ENCODE data around the gene NPLOC4.

NPLOC4 gene

GRCh38 chr17:81582749-81583148 lies 54.2 kb downstream of the NPLOC4 start:
- DNase-seq, result no peak

DNA sequence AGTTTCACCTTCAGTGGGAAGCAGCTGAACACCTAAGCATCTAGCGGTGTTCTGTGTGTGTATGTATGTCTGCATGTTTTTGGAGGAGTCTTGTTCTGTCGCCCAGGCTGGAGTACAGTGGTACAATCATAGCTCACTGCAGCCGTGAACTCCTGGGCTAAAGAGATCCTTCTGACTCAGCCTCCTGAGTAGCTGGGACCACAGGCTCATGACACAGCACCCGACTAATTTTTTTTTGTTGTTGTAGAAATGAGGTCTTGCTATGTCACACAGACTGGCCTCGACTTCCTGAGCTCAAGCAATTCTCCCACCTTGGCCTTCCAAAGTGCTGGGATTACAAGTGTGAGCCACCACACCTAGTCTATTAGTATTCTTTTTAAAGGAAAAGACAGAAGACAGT lies 54.6 kb downstream of the NPLOC4 start:
- no peak for DNase-seq

GRCh38 chr17:81581758-81582157 lies 55.2 kb downstream of the NPLOC4 start:
- no peak for DNase-seq

DNA sequence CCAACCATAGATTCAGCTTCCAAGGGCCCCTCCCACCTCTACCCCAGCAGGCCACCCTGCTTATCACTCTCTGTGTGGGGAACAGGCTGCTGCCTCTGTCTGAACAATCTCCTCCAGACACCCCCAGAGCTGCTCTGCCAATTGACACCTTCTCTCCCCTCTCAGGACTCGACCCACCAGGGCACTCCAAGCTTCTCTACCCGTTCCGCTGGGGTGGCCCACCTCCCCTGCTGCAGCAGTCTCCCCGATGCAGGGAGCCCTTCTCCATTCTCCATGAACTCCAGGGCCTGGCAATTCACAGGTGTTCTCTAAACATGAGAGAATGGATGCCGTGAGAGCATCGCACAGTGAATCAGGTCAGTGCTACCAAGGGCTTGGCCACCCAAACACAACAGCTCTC lies 56.4 kb downstream of the NPLOC4 start:
- DNase-seq, result no peak

- DNase-seq, result no peak
Observed at GRCh38 chr17:81579821-81580321, 57.0 kb downstream of the NPLOC4 start.

GRCh38 chr17:81579298-81579697 lies 57.6 kb downstream of the NPLOC4 start:
- DNase-seq, result no peak

DNA sequence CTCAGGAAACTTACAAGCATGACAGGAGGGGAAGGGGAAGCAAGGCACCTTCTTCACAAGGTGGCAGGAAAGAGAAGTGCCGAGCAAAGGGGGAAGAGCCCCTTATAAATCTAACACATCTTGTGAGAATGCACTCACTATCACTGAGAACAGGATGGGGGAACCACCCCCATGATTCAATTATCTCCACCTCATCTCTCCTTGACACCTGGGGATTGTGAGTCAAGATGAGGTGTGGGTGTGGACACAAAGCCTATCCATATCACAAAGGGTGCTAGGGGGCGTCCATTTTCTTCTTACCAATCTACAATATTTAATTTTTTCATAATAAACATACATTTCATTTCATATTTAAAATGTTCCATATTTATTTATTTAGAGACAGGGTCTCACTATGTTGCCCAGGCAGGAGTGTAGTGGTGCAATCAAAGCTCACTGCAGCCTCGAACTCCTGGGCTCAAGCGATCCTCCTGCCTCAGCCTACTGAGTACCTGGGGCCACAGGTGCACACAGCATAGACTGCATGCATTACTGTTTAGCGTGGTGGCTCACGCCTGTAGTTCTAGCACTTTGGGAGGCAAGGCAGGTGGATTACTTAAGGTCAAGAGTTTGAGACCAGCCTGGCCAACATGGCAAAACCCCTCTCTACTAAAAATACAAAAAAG lies 58.2 kb downstream of the NPLOC4 start:
- DNase-seq, result no peak

DNA sequence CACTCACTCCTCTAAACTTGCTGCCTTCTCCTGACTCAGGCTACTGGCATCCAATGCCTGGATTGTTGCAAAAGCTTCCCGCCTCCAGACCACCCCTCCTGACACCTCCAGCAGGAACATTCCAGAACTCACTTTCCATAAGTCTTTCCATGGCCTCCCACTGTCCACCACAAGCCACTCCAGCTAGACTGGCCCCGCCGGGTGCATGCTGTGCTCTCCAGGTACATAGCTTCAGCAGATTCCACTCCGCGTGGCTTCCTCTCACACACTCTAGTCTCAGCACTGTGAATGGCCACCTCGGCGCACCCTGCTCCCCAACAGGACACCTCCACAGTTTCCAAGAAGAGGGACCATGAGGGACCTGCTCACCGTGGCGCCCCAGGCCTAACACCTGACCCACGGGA lies 58.9 kb downstream of the NPLOC4 start:
- no peak for DNase-seq

- DNase-seq, result peak; percentile 56
Observed at GRCh38 chr17:81577278-81578000, 59.5 kb downstream of the NPLOC4 start.

GRCh38 chr17:81576621-81577277 lies 60.2 kb downstream of the NPLOC4 start:
- no peak for DNase-seq

DNA sequence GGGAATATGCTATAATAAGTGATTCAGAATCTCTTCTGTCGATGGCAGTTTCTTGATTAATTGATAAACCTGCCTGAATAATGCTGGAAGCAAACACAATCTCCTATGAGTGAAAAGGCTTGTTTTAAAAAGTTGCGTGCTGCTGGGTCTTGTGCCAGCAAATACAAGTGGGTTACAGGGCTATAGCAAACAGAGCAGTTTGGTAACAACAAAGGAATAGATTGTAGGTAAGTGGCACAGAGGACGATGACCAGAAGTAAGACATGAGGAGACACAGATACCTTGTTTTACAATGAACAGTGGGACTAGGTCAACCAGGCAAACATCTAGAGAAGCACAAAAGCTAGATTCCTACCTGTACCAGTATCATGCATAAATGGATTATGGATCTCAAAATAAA lies 61.1 kb downstream of the NPLOC4 start:
- DNase-seq, result no peak

- DNase-seq, result no peak
Observed at GRCh38 chr17:81574643-81574956, 62.3 kb downstream of the NPLOC4 start.

- no peak for DNase-seq
Observed at GRCh38 chr17:81573794-81574642, 62.9 kb downstream of the NPLOC4 start.

GRCh38 chr17:81572563-81573168 lies 64.2 kb downstream of the NPLOC4 start:
- no peak for DNase-seq

DNA sequence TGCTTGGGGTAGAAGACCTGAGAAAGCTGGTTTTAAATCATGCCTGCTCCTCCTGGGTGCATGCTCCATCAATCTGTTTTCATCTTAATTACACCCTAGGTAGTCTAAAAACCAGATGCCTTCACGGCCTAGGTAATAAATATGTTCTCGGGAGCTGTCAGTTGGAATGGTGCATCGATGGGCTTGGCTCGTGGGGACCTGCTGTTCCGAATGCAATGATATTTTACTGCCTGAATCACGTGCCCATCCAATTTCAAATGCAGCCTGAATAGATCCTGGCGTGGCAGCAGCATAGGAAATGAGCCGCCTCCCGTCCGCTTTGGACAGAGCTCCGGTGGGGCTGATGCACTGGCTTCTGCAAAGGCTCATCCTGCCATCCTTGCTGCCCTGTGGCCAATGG lies 65.9 kb downstream of the NPLOC4 start:
- no peak for DNase-seq

- no peak for DNase-seq
Observed at GRCh38 chr17:81569986-81570514, 66.9 kb downstream of the NPLOC4 start.

- no peak for DNase-seq
Observed at GRCh38 chr17:81568416-81568815, 68.5 kb downstream of the NPLOC4 start.

- DNase-seq, result no peak
Observed at GRCh38 chr17:81567191-81567590, 69.7 kb downstream of the NPLOC4 start.

DNA sequence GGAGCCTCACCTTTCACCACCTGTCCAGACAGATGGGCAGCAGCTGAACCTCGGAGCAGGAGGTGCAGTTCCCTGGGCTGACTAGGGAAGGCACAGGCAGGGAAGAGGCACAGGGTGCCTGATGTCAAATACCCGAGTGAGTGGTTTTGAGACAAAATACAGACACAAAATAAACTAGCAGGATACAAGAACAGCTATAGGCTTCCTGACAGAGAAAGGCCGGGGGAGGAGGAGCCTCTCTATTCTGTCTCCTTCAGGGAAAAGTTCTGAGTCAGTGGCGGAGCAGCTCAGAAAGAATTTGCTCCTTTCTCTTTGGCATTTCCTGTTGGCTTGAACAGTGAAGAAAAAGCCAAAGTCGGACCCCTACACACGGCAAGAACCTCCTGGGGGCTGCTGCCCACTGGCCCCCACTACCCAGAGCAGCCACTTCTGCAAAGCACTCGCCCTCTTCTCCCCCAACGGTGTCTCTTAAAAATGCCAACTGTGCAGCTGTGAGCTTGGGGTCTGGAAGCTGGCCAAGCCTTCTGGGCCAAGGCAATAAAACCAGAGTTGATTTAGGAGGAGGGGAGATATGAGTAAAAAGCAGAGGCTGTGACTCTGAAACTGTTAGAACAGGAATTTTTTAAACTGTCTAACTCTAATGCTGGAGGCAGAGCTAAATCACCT lies 70.3 kb downstream of the NPLOC4 start:
- peak; percentile 92 for DNase-seq

DNA sequence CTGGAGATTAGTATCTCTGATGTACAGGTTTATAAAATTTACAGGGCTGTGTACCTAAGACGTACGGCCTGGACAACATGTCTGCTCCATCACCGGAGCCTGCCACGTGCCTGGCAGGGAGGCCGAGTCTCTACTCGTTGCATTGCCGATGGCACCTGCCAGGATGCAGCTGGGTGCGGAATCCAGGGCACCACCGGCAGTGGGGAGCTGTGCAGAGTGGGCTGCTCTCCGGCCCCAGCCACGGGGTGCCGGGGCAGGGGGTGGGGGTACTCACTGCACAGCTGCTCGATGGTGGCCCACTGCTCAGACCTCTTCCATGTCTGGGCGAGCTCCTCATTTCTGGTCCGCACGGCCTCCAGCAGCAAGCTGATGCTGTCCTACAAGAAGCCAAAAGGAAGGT lies 71.7 kb downstream of the NPLOC4 start:
- no peak for DNase-seq

- DNase-seq, result no peak
Observed at GRCh38 chr17:81564778-81565177, 72.1 kb downstream of the NPLOC4 start.
